ENCODE results near the gene TM7SF3.

The TM7SF3 gene

GRCh38 chr12:27001663-27002062, 12.5 kb downstream of the TM7SF3 start:
- Histone ChIP-seq H3K4me1 (ENCODE audit: control insufficient read depth, insufficient read depth, low read length) (no peaks in the 10 kb centered on the region), H3K4me2 (ENCODE audit: low read length) (no peak overlapping the region), H3K4me3 (ENCODE audit: low read length) (no peak overlapping the region), H3K9ac (ENCODE audit: low read depth, low read length) (no peak overlapping the region), H3K27me3 (ENCODE audit: control insufficient read depth, insufficient read depth, low read length) (no peaks in the 10 kb centered on the region), H3K36me3 (ENCODE audit: insufficient read depth, low read length) (peaks cover 9% of the 10 kb centered on the region), H3K9me3 (replicated peaks; ENCODE audit: low read length) (no peaks in the 10 kb centered on the region)

- Histone ChIP-seq H3K36me3 (ENCODE audit: insufficient read depth, low read length) (peaks cover 9% of the 10 kb centered on the region), H3K9me3 (replicated peaks; ENCODE audit: low read length) (no peaks in the 10 kb centered on the region), H3K27me3 (ENCODE audit: control insufficient read depth, insufficient read depth, low read length) (no peaks in the 10 kb centered on the region), H3K4me1 (ENCODE audit: control insufficient read depth, insufficient read depth, low read length) (no peaks in the 10 kb centered on the region), H3K4me3 (ENCODE audit: low read length) (no peak overlapping the region), H3K9ac (ENCODE audit: low read depth, low read length) (no peak overlapping the region), H3K4me2 (ENCODE audit: low read length) (no peak overlapping the region)
These were observed 13.2 kb downstream of the TM7SF3 start for GRCh38 chr12:27000961-27001360.

- peaks cover 12% of the 10 kb centered on the region for H3K36me3 ChIP-seq (ENCODE audit: insufficient read depth, low read length)
- H3K4me2 ChIP-seq (ENCODE audit: low read length): no peak overlapping the region
- no peaks in the 10 kb centered on the region for H3K9me3 ChIP-seq (replicated peaks; ENCODE audit: low read length)
- H3K4me1 ChIP-seq (ENCODE audit: control insufficient read depth, insufficient read depth, low read length): no peaks in the 10 kb centered on the region
- no peak overlapping the region for H3K4me3 ChIP-seq (ENCODE audit: low read length)
- H3K9ac ChIP-seq (ENCODE audit: low read depth, low read length): no peak overlapping the region
- no peaks in the 10 kb centered on the region for H3K27me3 ChIP-seq (ENCODE audit: control insufficient read depth, insufficient read depth, low read length)
These were observed 17.2 kb downstream of the TM7SF3 start for GRCh38 chr12:26997003-26997402.

- Histone ChIP-seq H3K4me1 (ENCODE audit: control insufficient read depth, insufficient read depth, low read length) (no peaks in the 10 kb centered on the region), H3K36me3 (ENCODE audit: insufficient read depth, low read length) (peaks cover 15% of the 10 kb centered on the region), H3K9me3 (replicated peaks; ENCODE audit: low read length) (no peaks in the 10 kb centered on the region), H3K4me2 (ENCODE audit: low read length) (no peak overlapping the region), H3K27me3 (ENCODE audit: control insufficient read depth, insufficient read depth, low read length) (no peaks in the 10 kb centered on the region), H3K4me3 (ENCODE audit: low read length) (no peak overlapping the region), H3K9ac (ENCODE audit: low read depth, low read length) (no peak overlapping the region)
These were observed 18.5 kb downstream of the TM7SF3 start for GRCh38 chr12:26995706-26996105.

GRCh38 chr12:26994109-26994508, 20.1 kb downstream of the TM7SF3 start:
- Histone ChIP-seq H3K4me1 (ENCODE audit: control insufficient read depth, insufficient read depth, low read length) (no peaks in the 10 kb centered on the region), H3K9me3 (replicated peaks; ENCODE audit: low read length) (no peaks in the 10 kb centered on the region), H3K36me3 (ENCODE audit: insufficient read depth, low read length) (peaks cover 15% of the 10 kb centered on the region), H3K27me3 (ENCODE audit: control insufficient read depth, insufficient read depth, low read length) (no peaks in the 10 kb centered on the region), H3K4me2 (ENCODE audit: low read length) (no peak overlapping the region), H3K9ac (ENCODE audit: low read depth, low read length) (no peak overlapping the region), H3K4me3 (ENCODE audit: low read length) (no peak overlapping the region)

GRCh38 chr12:26991826-26992225, 22.4 kb downstream of the TM7SF3 start:
- Histone ChIP-seq H3K27me3 (ENCODE audit: control insufficient read depth, insufficient read depth, low read length) (no peaks in the 10 kb centered on the region), H3K36me3 (ENCODE audit: insufficient read depth, low read length) (peaks cover 7% of the 10 kb centered on the region), H3K9me3 (replicated peaks; ENCODE audit: low read length) (no peaks in the 10 kb centered on the region), H3K9ac (ENCODE audit: low read depth, low read length) (no peak overlapping the region), H3K4me3 (ENCODE audit: low read length) (no peak overlapping the region), H3K4me1 (ENCODE audit: control insufficient read depth, insufficient read depth, low read length) (no peaks in the 10 kb centered on the region), H3K4me2 (ENCODE audit: low read length) (no peak overlapping the region)

GRCh38 chr12:26989873-26990272, 24.3 kb downstream of the TM7SF3 start:
- Histone ChIP-seq H3K4me2 (ENCODE audit: low read length) (no peak overlapping the region), H3K27me3 (ENCODE audit: control insufficient read depth, insufficient read depth, low read length) (no peaks in the 10 kb centered on the region), H3K4me3 (ENCODE audit: low read length) (no peak overlapping the region), H3K9me3 (replicated peaks; ENCODE audit: low read length) (no peaks in the 10 kb centered on the region), H3K9ac (ENCODE audit: low read depth, low read length) (no peak overlapping the region), H3K4me1 (ENCODE audit: control insufficient read depth, insufficient read depth, low read length) (no peaks in the 10 kb centered on the region), H3K36me3 (ENCODE audit: insufficient read depth, low read length) (peaks cover 4% of the 10 kb centered on the region)

- Histone ChIP-seq H3K4me1 (ENCODE audit: control insufficient read depth, insufficient read depth, low read length) (no peaks in the 10 kb centered on the region), H3K4me3 (ENCODE audit: low read length) (no peak overlapping the region), H3K27me3 (ENCODE audit: control insufficient read depth, insufficient read depth, low read length) (no peaks in the 10 kb centered on the region), H3K9ac (ENCODE audit: low read depth, low read length) (no peak overlapping the region), H3K9me3 (replicated peaks; ENCODE audit: low read length) (no peaks in the 10 kb centered on the region), H3K4me2 (ENCODE audit: low read length) (no peak overlapping the region), H3K36me3 (ENCODE audit: insufficient read depth, low read length) (peaks cover 3% of the 10 kb centered on the region)
These were observed 25.5 kb downstream of the TM7SF3 start for GRCh38 chr12:26988703-26989102.

GRCh38 chr12:26987634-26988424, 26.4 kb downstream of the TM7SF3 start:
- Histone ChIP-seq H3K4me1 (ENCODE audit: control insufficient read depth, insufficient read depth, low read length) (no peaks in the 10 kb centered on the region), H3K9ac (ENCODE audit: low read depth, low read length) (no peak overlapping the region), H3K4me3 (ENCODE audit: low read length) (no peak overlapping the region), H3K36me3 (ENCODE audit: insufficient read depth, low read length) (peaks cover 3% of the 10 kb centered on the region), H3K27me3 (ENCODE audit: control insufficient read depth, insufficient read depth, low read length) (no peaks in the 10 kb centered on the region), H3K4me2 (ENCODE audit: low read length) (no peak overlapping the region), H3K9me3 (replicated peaks; ENCODE audit: low read length) (no peaks in the 10 kb centered on the region)

GRCh38 chr12:26982866-26983265, 31.3 kb downstream of the TM7SF3 start:
- Histone ChIP-seq H3K9ac (ENCODE audit: low read depth, low read length) (no peak overlapping the region), H3K9me3 (replicated peaks; ENCODE audit: low read length) (no peaks in the 10 kb centered on the region), H3K36me3 (ENCODE audit: insufficient read depth, low read length) (no peaks in the 10 kb centered on the region), H3K4me3 (ENCODE audit: low read length) (no peak overlapping the region), H3K4me2 (ENCODE audit: low read length) (no peak overlapping the region), H3K4me1 (ENCODE audit: control insufficient read depth, insufficient read depth, low read length) (no peaks in the 10 kb centered on the region), H3K27me3 (ENCODE audit: control insufficient read depth, insufficient read depth, low read length) (no peaks in the 10 kb centered on the region)

- Histone ChIP-seq H3K9me3 (replicated peaks; ENCODE audit: low read length) (no peaks in the 10 kb centered on the region), H3K36me3 (ENCODE audit: insufficient read depth, low read length) (no peaks in the 10 kb centered on the region), H3K9ac (ENCODE audit: low read depth, low read length) (no peak overlapping the region), H3K4me3 (ENCODE audit: low read length) (no peak overlapping the region), H3K4me1 (ENCODE audit: control insufficient read depth, insufficient read depth, low read length) (no peaks in the 10 kb centered on the region), H3K4me2 (ENCODE audit: low read length) (no peak overlapping the region), H3K27me3 (ENCODE audit: control insufficient read depth, insufficient read depth, low read length) (no peaks in the 10 kb centered on the region)
These were observed 34.5 kb downstream of the TM7SF3 start for GRCh38 chr12:26979733-26980132.

- Histone ChIP-seq H3K9ac (ENCODE audit: low read depth, low read length) (no peak overlapping the region), H3K4me3 (ENCODE audit: low read length) (no peak overlapping the region), H3K36me3 (ENCODE audit: insufficient read depth, low read length) (no peaks in the 10 kb centered on the region), H3K4me2 (ENCODE audit: low read length) (no peak overlapping the region), H3K27me3 (ENCODE audit: control insufficient read depth, insufficient read depth, low read length) (no peaks in the 10 kb centered on the region), H3K9me3 (replicated peaks; ENCODE audit: low read length) (no peaks in the 10 kb centered on the region), H3K4me1 (ENCODE audit: control insufficient read depth, insufficient read depth, low read length) (no peaks in the 10 kb centered on the region)
These were observed 35.4 kb downstream of the TM7SF3 start for GRCh38 chr12:26978801-26979200.
